Sigmoid colon (tissue), 7 donors: Measurements from ENCODE around the gene NOXO1. TPM values are rescaled to one million over a fixed set of nuclear protein-coding genes. Genes with fewer than 3 reads are reported as not detected.

Experiments used
- DNase-seq: peaks from one replicate; pipeline ENCODE4 v3.0.0-alpha.2; 2019
- H3K27ac ChIP-seq, 4 donors: fragments of 200-600 bp; sonication (generic); one replicate each; pipeline ENCODE4 v1.5.1; 2016 to 2019; ENCODE audit warnings: mild to moderate bottlenecking in 1 of 4
- H3K27me3 ChIP-seq, 3 donors: fragments of 200-600 bp; sonication (generic); one replicate each; pipeline ENCODE4 v1.5.1; 2019; ENCODE audit warnings: mild to moderate bottlenecking in 1 of 3
- H3K36me3 ChIP-seq, 4 donors: fragments of 200-600 bp; sonication (generic); one replicate each; pipeline ENCODE4 v1.5.1; 2016 to 2019
- H3K4me1 ChIP-seq, 4 donors: fragments of 200-600 bp; sonication (generic); one replicate each; pipeline ENCODE4 v1.5.1; 2017 to 2019
- H3K4me3 ChIP-seq, 4 donors: fragments of 200-600 bp; sonication (generic); one replicate each; pipeline ENCODE4 v1.5.1; 2017 to 2019; ENCODE audit warnings: mild to moderate bottlenecking in 2 of 4, moderate library complexity in 1 of 4
- H3K9me3 ChIP-seq, 4 donors: fragments of 200-600 bp in 3 of 4; sonication (generic) in 3 of 4; one replicate each; pipeline versions ENCODE4 v1.5.1 to v1.6.1; 2013 to 2019
- CTCF ChIP-seq, 4 experiments: fragments of 450-650 bp in 3 of 4; fragments of 200-600 bp in 1 of 4; IDR thresholded peaks; one replicate each; pipeline ENCODE4 v1.5.1; 2016 to 2019; ENCODE audit warnings: antibody characterized with exemption in 4 of 4, mild to moderate bottlenecking in 3 of 4, moderate library complexity in 2 of 4
- EP300 ChIP-seq, 4 donors: sonication (generic); formaldehyde crosslinking; IDR thresholded peaks; one replicate each; pipeline ENCODE4 v1.6.1; 2017; ENCODE audit warnings: antibody characterized with exemption in 4 of 4
- POLR2A ChIP-seq, 2 donors: fragments of 450-650 bp; IDR thresholded peaks; one replicate each; pipeline ENCODE4 v1.6.1; 2016; ENCODE audit warnings: antibody characterized with exemption in 2 of 2, mild to moderate bottlenecking in 2 of 2, moderate library complexity in 2 of 2
- POLR2AphosphoS5 ChIP-seq, 4 donors: sonication (generic); formaldehyde crosslinking; IDR thresholded peaks; one replicate each; pipeline ENCODE4 v1.6.1; 2017; ENCODE audit warnings: antibody characterized with exemption in 4 of 4
- WGBS, 2 donors: extraction: QIAGEN DNeasy Blood & Tissue Kit; methylation state at CpG; one replicate each; pipeline ENCODE4 v1.1.7; 2013; 5-methylcytosine and 5-hydroxymethylcytosine counted together
- intact Hi-C: fragments of 100-400 bp; cut with DNase I; formaldehyde crosslinking; loops from one replicate; pipeline ENCODE4 v1.15.1; 2023
- polyA plus RNA-seq, 3 donors: library from polyadenylated mRNA; stranded (reverse); fragments of 200-250 nt; gene quantifications; one replicate each; pipeline ENCODE4 v1.2.3, GENCODE V29; 2013
- total RNA-seq, 4 donors: library from RNA; depleted of rRNA; stranded (reverse); fragments of >200 nt; gene quantifications; one replicate each; pipeline ENCODE4 v1.1.0, GENCODE V29; 2016
- donor health status: healthy with polysubstance abuse.
- donor health status: Bipolar disorder and iron deficiency.
- donor health status: healthy.

The NOXO1 gene
- total and polyA plus RNA-seq, 7 donors, result 13.8 to 47.3 (median 15.0) TPM; not detected in 4

- Histone ChIP-seq H3K9me3 (no peaks in the 10 kb centered on the region), H3K27me3 (peaks cover 35 to 52% (median 45%) of the 10 kb centered on the region in 3 donors), H3K36me3 (peaks cover 13 to 27% (median 15%) of the 10 kb centered on the region in 4 donors), H3K4me3 (peak overlapping the region; percentile 49 to 95 (median 80)), H3K4me1 (peaks cover 0 to 31% (median 26%) of the 10 kb centered on the region in 4 donors), H3K27ac (peak overlapping the region; percentile 76 to 83 (median 81))
- 32 to 40% methylated on average over 19 of the region's 19 CpGs for WGBS, 2 donors
- no peak for TF ChIP-seq EP300 (IDR thresholded peaks at IDR 0.05)
- no peak for TF ChIP-seq POLR2AphosphoS5 (IDR thresholded peaks at IDR 0.05)
- TF ChIP-seq POLR2A (IDR thresholded peaks at IDR 0.05), result no peak
- TF ChIP-seq CTCF (IDR thresholded peaks at IDR 0.05), result no peak
- DNase-seq, result no peak
- intact Hi-C loops, result no loop called here
Observed at GRCh38 chr16:1982991-1983543, 1.8 kb upstream of the NOXO1 start.

DNA sequence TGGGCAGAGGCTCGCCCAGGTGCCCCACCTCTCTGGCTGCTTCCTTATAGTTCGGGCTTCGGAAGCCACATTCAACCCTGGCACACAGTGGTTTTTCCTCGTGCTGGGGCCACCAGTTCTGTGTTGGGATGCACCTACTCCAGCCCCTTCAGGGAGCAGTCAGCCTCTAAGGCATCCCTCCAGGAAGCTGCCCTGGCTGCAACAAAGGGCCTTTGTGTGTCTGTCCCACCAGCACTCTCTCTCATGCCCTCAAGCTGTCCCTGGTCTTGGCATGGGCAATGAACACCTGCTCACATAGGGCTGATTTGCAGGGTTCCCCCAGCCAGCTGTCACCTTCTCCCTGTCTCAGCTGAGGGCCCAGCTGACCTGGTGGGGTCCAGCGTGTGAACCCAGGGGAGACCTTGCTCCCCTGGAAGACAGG, 754 bp upstream of the NOXO1 start:
- no peak overlapping the region for H3K27ac ChIP-seq
- intact Hi-C loops, result no loop called here

DNA sequence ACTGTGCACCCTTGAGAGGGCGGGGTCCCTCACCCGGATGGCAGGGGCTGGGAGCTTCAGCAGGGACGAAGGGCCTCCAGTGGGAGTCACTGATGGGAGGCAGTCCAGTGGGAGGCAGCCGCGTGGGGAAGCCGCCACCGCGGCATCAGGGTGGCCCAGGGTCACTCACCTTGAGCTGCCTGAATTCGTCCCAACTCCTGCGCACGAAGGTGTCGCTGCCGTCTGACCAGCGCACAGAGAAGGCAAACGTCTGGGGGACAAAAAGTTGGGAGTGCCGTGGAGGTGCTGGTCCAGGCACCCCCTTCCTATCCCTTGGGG, 540 bp downstream of the NOXO1 start:
- intact Hi-C loops, result no loop called here
- H3K27ac ChIP-seq, result no peak overlapping the region
- TF ChIP-seq EP300 (IDR thresholded peaks at IDR 0.05) (no peak), POLR2AphosphoS5 (IDR thresholded peaks at IDR 0.05) (no peak), CTCF (IDR thresholded peaks at IDR 0.05) (no peak), POLR2A (IDR thresholded peaks at IDR 0.05) (no peak)
- no peaks in the 10 kb centered on the region for H3K9me3 ChIP-seq
- WGBS, 2 donors, result 8 to 21% methylated on average over 16 of the region's 16 CpGs
- peaks cover 35 to 75% (median 67%) of the 10 kb centered on the region in 3 donors for H3K27me3 ChIP-seq
- H3K36me3 ChIP-seq, result peaks cover 28 to 38% (median 31%) of the 10 kb centered on the region in 4 donors
- DNase-seq, result no peak
- H3K4me3 ChIP-seq, result no peak overlapping the region
- peaks cover 0 to 31% (median 24%) of the 10 kb centered on the region in 4 donors for H3K4me1 ChIP-seq

More for the DNA sequence above, 754 bp upstream of the NOXO1 start:
- Histone ChIP-seq H3K36me3 (peaks cover 23 to 38% (median 26%) of the 10 kb centered on the region in 4 donors), H3K9me3 (no peaks in the 10 kb centered on the region), H3K4me3 (no peak overlapping the region), H3K4me1 (peaks cover 0 to 31% (median 26%) of the 10 kb centered on the region in 4 donors), H3K27me3 (peaks cover 35 to 62% (median 56%) of the 10 kb centered on the region in 3 donors)
- no peak for TF ChIP-seq POLR2AphosphoS5 (IDR thresholded peaks at IDR 0.05)
- TF ChIP-seq POLR2A (IDR thresholded peaks at IDR 0.05), result no peak
- TF ChIP-seq EP300 (IDR thresholded peaks at IDR 0.05), result no peak
- TF ChIP-seq CTCF (IDR thresholded peaks at IDR 0.05), result no peak
- 14 to 50% methylated on average over 5 of the region's 5 CpGs for WGBS, 2 donors
- no peak for DNase-seq

DNA sequence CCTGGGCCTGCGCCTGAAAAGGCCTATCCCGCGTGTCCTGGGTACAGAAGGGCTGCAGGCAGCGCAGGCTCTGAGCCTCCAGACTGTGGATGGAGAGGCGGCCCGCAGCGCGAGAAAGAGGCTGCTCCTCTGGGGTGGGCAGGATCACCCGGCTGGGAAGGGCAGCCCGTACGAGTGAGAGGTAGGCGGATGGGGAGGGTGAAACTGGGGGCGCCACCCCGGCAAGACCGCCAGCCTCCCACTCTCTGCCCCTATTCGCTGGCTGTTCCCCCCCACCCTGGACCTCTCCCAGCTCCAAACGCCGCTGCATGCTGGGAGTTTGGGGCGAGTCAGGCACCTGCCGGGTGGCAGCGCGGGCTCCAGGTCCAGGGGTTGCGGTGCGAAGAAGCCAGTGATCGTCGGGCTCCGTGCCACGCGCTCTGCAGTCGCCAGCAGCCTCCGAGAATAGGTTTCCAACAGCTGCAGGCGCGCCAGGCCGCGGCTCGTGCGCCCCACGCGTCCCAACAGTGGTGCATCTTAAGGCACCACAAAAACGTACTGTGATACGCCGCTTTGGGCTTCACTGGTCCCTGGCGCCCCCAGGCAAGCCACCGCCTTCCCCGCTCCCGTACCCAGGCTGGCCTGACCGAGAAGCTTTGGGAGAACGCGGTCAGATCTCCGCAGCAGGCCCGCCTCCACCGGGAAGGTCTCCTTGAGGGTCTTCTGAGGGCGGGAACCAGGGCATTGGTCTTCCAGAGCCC, 1.1 kb downstream of the NOXO1 start:
- Histone ChIP-seq H3K36me3 (peaks cover 33 to 39% (median 35%) of the 10 kb centered on the region in 4 donors), H3K9me3 (no peaks in the 10 kb centered on the region), H3K4me3 (no peak overlapping the region), H3K27me3 (peaks cover 35 to 81% (median 71%) of the 10 kb centered on the region in 3 donors), H3K4me1 (peaks cover 0 to 27% (median 20%) of the 10 kb centered on the region in 4 donors), H3K27ac (no peak overlapping the region)
- WGBS, 2 donors, result 3 to 7% methylated on average over 53 of the region's 53 CpGs
- no peak for DNase-seq
- intact Hi-C loops, result no loop called here
- TF ChIP-seq POLR2A (IDR thresholded peaks at IDR 0.05) (no peak), CTCF (IDR thresholded peaks at IDR 0.05) (no peak), POLR2AphosphoS5 (IDR thresholded peaks at IDR 0.05) (no peak)
